ENCODE results near the gene RAP2B.
"Not testable (repeated sequence)": the region's sequence is repeated elsewhere in the genome, so short reads cannot be mapped to it uniquely, and the experiment has no call there.

Gene RAP2B

DNA sequence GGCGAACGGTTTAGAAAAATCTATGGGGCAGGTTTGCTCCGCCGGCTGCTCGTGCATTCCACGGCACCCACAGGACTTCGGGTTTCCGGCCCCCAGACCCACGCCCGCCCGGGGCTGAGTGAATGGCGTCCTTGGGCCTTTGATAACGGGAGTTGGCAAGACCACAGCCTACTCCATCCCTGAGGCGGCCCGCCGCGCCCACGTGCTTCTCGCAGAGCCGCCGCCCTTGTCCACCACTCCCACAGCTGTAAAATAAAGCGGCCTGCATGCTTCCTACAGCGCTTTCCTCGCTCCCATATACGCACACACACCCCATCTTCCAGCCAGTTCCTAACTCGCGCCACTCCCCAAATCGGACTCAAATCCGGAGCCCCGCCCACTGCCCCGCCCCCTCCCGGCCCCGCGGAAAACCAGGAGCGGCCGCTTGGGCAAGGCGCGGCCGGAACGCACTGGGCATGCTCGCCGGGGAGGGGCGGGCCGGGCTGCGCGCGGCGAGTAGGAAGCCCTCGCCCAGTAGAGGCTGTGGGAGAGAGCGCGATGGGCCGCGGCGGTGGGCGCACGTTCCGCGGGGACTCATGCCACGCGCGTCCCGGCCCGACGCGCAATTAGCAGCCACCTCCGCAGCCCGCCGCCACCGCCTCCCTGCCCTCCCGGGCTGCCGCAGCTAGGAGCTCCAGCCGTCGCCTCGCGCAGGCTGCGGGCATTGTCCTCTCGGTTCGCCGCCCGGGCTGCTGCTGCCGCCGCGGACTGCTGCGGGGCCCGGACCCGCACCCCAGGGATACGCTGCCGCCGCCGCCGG is at the start of gene RAP2B:
RAP2B (plus strand) TSS at position 513 of the 799 bp plus-strand sequence. CDS start 468 bp downstream, outside the sequence.
- DNase-seq: peak; percentile 96

DNA sequence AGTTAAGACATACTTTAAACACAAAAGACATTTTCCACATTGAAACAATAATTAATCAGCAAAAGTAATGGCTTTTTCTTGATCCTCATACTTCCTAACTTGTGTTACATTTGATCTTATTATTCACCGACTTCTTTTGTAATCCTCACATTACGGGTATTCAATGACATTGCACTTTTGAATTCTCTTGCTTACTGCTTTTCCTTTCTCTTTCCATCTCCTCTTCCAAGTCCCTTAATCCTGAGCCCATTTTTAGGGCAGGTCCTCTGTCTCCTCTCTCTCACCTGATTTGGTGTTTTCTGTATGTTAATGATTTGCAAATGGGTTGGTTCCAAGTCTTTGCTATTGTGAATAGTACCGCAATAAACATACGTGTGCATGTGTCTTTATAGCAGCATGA is 48.5 kb upstream of the RAP2B start:
- no peak for DNase-seq

DNA sequence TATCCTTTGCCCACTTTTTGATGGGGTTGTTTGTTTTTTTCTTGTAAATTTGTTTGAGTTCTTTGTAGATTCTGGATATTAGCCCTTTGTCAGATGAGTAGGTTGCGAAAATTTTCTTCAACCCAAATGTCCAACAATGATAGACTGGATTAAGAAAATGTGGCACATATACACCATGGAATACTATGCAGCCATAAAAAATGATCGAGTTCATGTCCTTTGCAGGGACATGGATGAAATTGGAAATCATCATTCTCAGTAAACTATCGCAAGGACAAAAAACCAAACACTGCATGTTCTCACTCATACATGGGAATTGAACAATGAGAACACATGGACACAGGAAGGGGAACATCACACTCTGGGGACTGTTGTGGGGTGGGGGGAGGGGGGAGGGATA is 47.8 kb upstream of the RAP2B start:
- not testable (repeated sequence) for DNase-seq

DNA sequence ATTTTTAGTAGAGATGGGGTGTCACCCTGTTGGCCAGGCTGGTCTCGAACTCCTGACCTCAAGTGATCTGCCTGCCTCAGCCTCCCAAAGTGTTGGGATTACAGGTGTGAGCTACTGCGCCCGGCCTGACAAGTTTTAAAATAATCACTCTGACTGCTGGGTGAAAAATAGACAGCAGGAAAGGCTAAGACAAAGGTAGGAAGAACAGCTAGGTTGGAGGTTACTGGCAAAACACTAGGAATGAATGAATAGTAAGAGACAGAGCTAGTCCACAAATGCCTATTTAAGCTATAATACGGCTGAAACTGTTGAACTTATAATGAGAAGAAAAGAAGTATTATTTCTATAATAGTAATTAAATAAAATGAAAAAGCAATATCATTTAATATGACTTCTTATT is 46.7 kb upstream of the RAP2B start:
- no peak for DNase-seq

DNA sequence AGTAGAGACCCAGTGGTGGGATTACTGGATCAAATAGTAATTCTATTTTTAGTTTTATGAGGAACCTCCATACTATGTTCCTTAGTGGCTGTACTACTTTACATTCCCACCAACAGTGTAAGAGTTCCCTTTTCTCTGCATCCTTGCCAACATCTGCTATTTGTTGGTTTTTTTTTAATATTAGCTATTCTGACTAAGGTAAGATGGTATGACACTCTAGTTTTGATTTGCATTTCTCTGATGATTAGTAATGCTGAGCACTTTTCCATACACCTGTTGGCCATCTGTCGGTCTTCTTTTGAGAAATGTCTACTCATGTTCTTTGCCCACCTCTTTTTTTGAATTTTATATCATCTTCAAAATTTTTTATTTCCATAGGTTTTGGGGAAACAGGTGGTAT is 34.2 kb upstream of the RAP2B start:
- no peak for DNase-seq

DNA sequence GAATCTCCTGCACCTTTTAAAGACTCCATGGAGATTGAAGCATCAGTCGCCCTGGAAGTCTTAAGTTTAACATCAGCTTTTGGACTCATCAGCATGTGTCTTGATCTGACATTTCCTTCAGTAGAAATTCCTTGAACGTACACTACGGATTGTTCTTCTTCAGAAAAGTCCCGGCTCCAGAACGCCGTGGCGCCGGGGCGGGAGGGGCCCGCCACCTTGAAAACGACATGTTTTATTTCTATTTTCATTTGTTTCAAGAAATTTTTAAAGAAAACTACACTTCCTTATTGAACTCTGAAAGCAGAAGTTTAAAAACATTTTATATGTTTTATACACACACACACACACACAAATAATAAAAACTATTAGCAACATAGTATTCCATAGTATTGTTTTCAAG is 32.6 kb upstream of the RAP2B start:
- no peak for DNase-seq

DNA sequence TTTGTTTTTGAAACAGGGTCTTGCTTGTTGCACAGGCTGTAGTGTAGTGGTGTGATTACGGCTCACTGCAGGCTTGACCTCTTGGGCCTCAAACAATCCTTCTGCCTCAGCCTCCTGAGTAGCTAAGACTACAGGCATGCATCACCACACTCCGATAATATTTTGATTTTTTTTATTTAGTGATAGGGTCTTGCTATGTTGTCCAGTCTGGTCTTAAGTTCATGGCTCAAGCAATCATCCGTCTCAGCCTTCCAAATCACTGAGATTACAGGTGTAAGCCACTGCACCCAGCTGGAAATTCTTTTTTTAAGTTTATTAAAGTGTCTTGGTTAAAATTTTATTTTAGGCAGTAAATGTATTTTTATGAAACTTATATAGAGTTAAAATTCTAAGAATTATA is 32.2 kb upstream of the RAP2B start:
- DNase-seq: no peak

DNA sequence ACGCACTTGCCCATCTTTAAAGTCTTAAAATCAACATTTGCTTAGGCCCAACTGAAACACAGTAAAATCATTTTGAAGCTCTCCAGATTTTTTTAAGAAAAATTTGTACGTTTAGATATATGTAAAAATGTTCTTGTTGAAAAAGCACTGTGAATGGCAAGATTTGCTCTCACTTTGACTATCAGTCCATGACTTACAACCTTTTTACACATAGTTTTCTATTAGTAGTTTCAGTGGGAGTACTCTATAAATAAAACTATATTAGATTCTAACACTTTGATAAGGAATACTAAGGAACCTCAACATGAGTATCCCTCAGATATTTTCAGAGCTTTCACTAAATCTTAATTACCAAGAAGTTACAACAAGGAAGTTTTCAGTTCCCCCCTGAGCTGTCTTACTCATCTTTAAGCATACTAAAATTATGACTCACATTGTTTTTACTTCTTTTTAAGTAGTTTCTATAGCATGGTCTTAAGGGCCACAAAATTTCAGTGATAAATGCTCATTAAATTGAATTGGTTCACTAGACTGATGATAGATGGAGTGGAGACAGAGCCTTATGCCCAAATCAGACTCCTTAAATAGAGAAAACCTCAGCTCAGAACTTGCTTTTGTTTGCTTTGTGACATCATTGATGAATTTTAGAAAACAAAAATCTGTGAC is 31.6 kb upstream of the RAP2B start:
- no peak for DNase-seq

DNA sequence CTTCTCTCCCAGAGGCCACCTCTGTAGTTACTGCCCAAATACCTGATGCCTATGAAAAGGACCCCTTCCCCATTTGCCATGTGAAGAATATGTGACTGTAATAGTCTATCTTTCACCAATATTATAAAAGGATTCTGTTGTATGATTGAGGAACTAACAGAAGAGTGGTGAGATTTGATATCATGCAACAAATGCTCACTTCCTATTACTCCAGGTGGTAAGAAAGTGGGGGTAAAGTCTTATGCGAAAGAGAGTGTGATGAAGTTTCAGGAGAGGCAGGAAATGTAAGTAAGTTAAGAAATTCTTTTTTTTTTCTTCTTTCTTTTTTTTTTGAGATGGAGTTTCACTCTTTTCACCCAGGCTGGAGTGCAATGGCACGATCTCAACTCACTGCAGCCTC is 24.4 kb upstream of the RAP2B start:
- DNase-seq: peak; percentile 32

DNA sequence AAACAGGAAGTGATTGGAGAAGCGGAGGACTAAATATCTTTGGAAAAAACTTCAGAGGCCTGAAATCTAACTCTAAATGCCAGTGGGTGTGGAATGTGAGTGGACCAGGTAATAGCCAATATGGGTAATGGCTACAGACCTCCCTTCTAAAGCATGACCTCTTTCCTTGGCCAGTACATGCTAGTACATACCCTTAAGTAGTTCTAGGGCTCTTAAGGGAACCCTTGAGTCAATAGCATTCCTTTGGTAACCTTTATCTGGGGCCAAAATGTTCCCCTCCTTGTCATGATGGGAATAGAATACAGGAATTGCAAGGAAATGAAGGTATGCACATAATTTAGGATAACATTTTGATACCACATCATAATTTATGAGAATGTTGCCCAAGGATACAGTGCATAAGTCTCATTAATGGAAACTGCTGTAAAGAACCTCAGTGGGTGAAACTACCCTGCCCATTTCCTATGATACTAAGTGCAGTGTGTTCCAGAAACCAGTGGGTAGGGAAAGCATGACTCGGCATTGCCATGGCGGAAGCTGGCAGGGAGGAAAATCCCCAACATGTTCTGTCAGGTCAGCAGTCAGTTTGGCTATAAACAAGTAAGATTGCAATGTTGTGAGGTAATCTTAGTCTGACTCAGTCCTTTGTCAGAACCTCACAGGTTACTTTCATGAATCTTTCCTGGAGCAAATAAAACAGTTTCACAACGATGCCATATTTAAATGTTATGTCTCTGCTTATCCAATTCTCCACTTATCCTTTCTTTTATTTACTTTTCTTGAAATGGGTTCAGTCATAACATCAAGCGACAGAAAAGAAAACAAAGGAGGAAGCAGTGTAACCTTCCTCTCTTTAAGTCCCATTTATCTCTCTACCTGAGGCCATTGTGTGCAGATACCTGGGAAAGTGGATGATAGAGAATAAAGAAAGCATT is 23.5 kb upstream of the RAP2B start:
- DNase-seq: peak; percentile 18

DNA sequence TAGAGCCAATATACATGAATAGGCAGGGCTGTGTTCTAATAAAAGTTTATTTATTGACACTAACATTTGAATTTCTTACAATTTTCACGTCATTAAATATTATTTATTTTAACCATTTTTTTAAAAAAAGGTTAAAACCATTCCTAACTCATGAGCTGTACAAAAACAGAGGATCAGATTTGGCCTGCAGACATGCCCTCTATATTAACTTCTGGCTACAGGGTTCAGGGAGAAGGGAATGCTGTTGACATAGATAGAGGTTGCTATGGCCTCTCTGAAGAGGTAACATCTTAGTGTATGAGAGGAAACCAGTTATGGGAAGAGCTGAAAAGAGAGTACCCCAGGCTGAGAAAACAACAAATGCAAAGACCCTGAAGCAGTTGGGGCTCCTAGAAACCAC is 19.1 kb upstream of the RAP2B start:
- DNase-seq: no peak

DNA sequence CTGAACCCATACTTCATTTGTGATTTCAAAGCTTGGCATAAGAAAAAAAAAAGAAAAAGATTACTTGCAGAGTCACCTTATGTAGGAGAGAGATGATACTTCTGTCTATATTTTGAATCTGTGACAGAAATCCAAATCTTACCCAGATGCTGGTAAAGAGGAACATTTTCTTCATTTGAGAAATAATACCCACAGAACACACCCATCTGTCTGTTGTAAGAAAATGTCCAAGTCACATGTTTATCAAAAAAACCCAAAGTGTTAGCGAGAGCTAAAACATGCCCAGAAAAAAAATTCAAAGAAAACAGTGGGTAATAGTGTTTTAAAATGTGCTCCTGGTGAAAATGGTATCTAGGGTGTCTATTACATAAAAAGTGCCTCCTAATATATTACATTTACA is 18.0 kb upstream of the RAP2B start:
- no peak for DNase-seq

DNA sequence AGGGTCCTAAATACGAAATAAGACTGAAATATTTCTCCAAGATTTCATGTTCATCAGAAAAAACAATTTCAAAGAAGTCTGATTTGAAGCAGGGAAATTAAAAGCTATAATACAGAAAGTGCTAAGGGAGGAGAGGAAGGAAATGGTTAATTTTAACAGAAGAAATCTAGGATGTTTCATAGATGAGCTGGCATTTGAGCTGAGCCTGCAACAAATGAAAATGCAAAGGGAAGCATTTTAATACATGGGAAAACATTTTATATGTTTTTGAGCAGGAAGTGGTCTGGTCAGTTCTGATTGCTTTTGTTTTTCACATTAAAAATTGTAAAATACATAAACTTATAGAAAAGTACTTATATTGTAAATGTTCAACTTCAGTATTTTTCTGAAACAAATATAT is 17.2 kb upstream of the RAP2B start:
- no peak for DNase-seq

DNA sequence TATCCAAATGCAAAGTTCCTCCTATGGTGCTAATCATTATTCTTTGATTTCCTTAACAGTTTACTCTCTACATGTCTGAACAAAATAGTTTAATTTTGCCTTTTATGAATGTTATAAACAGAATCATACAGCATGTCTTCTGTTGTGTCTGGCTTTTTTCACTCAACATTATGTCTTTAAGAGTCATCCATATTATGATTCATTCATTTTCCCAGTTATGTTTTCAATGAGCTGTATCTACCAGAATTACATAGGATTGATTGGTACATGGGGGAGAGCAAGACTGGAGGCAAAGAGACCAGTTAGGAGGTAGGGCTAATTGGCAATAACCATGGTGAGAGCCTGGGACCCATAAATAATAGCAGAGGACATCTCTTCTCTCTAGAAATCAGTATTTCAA is 16.6 kb upstream of the RAP2B start:
- no peak for DNase-seq

DNA sequence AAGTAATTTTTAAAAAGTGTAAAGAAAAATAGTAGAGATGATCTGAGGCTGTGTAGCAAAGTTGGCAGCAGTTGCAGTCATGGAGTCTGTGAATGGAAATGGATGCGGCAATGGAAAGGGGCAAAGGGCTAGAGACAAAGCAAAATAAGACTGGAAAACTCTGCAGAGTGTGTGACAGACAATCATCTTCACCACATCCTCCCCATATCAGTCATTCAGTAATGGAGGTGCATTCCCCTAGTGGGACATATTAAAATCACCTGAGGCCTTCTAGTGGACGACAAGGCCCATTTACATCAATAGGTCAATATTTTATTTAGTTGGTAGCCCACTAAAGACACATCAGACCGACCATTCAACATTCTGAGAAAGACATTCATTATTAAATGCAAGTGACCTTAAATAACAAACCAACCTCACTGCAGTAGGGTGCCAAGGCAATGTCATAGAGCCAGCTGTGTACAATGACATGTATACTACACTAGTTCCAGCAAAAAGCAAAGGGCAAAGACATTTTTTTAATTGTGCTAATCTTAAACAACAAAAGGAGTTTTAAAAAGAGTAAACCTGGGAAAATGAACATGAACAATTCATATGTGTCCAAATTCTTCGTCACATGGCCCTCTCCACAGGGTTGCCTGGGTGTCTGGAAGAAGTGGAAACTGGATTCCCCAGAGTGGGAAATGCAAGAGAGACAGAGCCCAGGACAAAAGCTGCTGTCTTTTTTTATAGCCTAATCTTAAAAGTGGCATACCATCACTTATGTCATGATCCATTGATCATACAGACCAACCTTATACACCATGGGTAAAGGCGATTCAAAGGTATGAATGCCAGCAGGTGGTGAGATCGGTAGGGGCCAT is 15.6 kb upstream of the RAP2B start:
- DNase-seq: no peak

DNA sequence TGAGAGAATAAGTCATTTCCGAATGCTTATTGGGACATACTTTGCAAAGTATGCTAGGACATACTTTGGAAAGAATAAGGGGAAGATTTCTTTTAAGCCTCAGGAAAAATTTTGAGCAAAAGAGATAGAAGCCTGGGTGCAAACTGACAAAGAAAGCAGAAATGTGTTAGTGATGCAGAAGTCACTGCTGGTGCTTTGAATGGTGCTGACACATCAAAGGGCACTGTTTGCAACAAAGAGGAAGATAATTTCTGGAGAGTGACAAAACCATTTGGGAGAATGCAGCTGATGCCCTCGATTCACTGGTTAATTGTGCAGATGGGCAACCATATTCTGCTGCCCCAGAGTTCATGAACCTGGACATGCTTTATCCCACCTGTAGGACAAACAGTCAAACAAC is 11.0 kb upstream of the RAP2B start:
- DNase-seq: no peak

DNA sequence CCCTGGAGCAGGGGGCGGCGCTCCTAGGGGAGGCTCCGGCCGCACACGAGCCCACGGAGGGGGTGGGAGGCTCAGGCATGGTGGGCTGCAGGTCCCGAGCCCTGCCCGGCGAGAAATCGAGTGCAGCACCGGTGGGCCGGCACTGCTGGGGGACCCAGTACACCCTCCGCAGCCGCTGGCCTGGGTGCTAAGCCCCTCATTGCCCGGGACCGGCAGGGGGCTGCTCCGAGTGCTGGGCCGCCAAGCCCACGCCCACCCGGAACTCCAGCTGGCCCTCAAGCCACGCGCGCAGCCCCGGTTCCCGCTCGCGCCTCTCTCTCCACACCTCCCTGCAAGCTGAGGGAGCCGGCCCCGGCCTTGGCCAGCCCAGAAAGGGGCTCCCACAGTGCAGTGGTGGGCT is 6.2 kb upstream of the RAP2B start:
- not testable (repeated sequence) for DNase-seq

DNA sequence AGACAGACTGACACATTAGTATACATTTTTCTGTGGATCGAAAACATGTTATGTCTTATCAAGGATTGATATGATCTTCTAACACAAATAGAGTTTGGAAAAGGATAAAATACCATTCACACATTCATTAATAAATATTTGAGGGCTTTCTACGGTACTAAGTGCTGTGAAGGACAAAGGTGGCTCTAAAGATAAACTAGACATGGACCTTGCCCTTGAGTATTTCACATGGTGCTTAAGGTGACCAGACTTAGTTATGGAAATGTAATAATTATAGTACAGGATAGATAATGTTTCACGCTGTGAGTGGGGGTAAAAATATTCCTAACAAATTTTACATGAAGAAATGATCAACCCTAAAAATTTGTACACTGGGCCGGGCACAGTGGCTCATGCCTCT is 3.8 kb upstream of the RAP2B start:
- DNase-seq: no peak

DNA sequence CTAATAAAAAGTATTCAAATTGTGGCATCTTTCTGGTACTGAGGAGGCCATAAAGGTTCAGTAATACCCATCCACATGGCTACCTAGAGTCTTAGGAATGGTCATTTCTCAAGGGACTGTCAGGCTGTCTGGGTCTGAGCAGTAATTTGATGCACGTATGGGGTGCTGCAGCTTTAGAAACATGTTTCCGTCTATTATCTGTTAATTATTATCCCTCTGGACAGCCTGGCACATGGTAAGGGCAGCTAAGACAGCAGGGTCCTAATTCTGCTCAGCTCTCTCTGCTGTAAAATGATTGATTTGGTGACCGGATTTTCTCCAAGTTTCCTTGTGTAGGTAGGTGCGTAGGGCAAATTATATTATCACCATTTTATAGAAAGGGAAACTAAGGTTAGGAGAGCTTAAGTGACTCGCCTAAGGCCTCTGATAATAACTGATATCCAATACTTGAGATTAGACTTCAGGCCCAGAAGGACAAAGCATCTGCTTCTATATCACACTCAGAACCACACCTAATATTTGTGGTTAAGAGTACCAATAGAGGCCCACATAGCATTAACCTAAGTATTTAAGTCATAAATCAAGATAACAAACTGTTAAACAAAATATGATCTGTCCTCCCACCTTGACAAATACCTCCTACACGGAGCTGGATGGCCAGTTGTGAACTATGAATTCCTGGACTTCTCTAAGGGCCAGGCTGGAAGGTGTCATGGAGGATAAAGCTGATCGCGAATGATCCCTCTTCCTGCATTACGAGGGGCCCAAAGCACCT is 2.9 kb upstream of the RAP2B start:
- DNase-seq: no peak

DNA sequence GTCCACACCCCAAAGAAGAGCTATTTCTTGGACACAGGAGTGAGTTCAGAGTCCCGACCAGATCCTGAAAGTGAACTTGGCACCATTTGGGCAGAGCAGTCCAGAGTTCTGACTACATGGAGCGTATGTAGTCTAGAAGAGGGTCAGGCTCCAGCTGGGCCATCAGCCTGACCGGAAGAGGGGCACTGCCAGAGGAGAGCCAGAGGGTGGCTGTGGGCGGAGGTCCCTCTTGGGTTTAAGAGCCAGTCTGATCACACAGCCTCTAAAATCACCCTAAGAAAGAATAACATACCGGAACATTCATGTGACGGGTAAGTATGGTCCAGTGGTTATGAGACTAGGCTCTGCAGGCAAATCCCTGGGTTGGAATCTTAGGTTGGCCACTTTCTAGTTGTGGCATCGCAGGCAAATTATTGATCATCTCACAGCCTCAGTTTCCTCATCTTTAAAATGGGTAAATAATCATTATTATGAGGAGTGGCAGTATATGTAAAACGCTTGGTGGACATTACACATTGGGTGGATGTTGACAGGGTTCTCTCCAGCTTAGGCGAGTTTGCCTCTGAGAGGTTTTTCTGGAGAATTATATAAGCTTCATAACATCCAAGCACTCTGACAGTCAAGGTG is 2.1 kb upstream of the RAP2B start:
- DNase-seq: no peak

DNA sequence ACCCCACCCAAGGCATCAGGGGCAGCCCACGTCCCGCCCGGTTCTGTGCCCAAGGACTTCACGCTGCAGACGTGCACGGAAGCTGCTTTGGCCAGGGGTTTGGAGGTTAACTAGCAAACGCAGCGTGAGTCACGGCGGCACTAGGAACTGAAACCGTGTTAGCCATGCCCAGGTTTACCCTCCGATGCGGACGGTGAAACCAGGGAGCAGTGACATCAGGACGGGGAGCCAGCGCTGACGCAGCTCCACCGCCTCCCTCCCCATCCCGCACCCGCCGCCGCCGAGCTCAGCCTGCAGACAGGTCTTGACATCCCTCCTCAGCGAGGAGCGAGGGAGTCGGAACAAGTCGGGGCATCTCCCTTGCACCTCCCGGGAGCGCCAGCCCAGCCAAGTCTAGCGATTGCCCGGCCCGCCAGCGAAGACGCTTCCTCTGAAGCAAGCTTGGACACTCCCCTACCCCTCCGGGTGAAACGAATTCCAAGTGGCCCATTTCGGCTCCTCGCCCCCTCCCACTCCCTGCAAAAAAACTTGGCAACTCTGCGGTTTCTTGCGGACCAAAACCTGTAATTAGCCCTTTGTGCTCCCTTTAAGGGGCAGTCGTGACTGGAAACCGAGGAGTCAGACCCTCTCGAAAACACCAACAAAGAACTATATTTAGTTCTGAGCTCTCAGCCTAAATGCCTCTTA is 1.4 kb upstream of the RAP2B start:
- peak; percentile 77 for DNase-seq

All from hematopoietic multipotent progenitor cell treated with erythropoietin and hydrocortisone succinate and interleukin-3 and kit ligand, for 6 days (in vitro differentiated cells).